Measurements from ENCODE around the gene PLXDC2.
"Not testable (repeated sequence)": the region's sequence is repeated elsewhere in the genome, so short reads cannot be mapped to it uniquely, and the experiment has no call there.

The PLXDC2 gene

DNA sequence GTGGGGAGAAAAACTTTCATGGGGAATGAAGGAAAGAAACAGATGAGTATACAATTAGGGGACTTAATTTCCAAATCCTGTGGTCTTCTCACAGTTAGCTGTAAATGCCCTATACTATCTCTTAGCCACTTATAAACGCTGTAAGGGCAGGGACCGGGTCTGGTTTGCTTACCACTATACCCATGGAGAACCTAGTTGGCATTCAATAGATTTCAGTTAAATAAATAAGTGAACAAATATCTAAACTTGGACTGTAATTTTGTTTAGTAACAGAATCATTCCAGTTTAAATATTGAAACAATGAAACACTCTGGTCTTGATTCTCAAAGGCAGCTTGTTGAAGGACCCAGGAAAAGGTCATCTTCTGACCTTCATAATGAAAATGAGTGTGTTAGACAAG is 158.3 kb downstream of the PLXDC2 start:
- Histone ChIP-seq H3K36me3 (ENCODE audit: control insufficient read depth, insufficient read depth, low read length) (no peaks in the 10 kb centered on the region), H3K4me1 (ENCODE audit: control insufficient read depth, insufficient read depth, low read length) (peaks cover under 1% of the 10 kb centered on the region), H3K27me3 (ENCODE audit: control insufficient read depth, insufficient read depth, low read length) (no peaks in the 10 kb centered on the region), H3K9ac (ENCODE audit: low read depth, low read length) (no peak overlapping the region), H3K9me3 (ENCODE audit: control insufficient read depth, insufficient read depth, low read length) (no peaks in the 10 kb centered on the region), H3K4me3 (ENCODE audit: low read depth, low read length) (no peak overlapping the region)

DNA sequence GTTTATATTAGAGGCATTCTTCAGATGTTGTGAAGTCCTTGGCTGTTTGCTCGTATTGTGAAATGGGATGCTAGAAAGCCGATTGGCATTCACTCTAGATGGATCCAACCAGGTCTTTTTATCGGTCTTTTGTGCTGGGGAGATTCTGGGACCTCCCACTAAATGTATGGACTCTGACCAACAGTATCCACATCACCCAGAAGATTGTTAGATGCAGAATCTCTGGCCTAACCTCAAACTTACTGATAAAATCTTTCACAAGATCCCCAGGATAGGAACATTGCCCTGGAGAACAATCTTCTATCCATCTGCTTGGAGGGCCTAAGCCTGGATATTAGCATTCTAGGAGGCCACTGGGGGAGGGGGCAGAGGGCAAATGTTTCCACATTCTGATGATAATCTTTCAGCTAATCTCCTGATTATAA is 160.9 kb downstream of the PLXDC2 start:
- Histone ChIP-seq H3K4me1 (ENCODE audit: control insufficient read depth, insufficient read depth, low read length) (peaks cover 4% of the 10 kb centered on the region), H3K4me3 (ENCODE audit: low read depth, low read length) (no peak overlapping the region), H3K9ac (ENCODE audit: low read depth, low read length) (no peak overlapping the region), H3K36me3 (ENCODE audit: control insufficient read depth, insufficient read depth, low read length) (no peaks in the 10 kb centered on the region), H3K27me3 (ENCODE audit: control insufficient read depth, insufficient read depth, low read length) (no peaks in the 10 kb centered on the region), H3K9me3 (ENCODE audit: control insufficient read depth, insufficient read depth, low read length) (no peaks in the 10 kb centered on the region)

DNA sequence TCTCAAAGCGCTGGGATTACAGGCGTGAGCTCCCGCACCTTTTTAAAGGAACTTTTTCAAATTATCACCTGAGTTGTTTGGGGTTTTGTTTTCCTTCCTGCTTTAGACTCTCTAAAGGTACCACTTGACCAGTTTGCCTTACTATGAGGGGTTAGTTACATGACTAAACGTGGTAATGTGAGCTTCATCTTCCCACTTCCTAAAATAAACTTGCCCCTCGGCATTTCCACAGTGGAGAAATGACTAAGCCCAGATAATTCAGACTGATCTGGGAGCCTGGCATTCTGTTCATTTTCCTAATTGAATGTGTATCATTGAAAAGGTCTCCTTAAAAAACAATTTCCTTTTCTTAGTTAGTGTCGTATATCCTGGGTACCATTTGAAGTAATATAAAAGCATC is 163.4 kb downstream of the PLXDC2 start:
- Histone ChIP-seq H3K4me3 (ENCODE audit: low read depth, low read length) (no peak overlapping the region), H3K36me3 (ENCODE audit: control insufficient read depth, insufficient read depth, low read length) (no peaks in the 10 kb centered on the region), H3K9ac (ENCODE audit: low read depth, low read length) (no peak overlapping the region), H3K4me1 (ENCODE audit: control insufficient read depth, insufficient read depth, low read length) (peaks cover 13% of the 10 kb centered on the region), H3K9me3 (ENCODE audit: control insufficient read depth, insufficient read depth, low read length) (no peaks in the 10 kb centered on the region), H3K27me3 (ENCODE audit: control insufficient read depth, insufficient read depth, low read length) (no peaks in the 10 kb centered on the region)

DNA sequence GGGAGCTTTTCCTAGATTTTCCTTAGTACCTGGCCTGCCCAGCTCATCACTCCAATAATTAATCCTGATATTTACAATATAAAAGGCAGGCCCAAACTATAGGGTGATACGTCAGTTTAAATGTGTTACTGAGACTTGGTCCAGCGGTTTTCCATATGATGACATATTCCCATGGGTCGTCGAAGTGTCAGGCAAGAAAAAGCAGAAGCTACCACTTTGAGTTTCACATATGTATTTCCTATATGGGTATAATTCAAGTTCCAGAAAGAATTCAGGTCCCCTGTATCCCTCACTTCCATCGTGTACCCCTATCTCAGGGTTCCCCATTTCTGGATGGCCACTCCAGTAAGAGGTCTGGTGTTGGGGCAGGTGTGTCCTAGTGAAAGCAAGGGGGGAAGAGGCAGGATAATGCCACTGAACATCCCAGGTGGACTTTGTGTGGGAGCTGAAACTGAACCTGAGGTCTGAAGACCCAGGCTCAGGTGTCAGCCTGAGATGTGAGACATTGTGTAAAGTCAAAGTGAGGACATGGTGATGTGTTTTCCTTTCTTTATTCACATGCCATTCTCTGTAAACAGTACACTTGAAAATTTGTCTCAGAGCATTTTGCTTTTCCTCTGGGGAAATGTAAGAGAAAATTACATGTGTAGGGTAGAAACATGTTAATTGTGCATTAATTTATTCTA is 167.8 kb downstream of the PLXDC2 start:
- Histone ChIP-seq H3K4me1 (ENCODE audit: control insufficient read depth, insufficient read depth, low read length) (peaks cover 33% of the 10 kb centered on the region), H3K9me3 (ENCODE audit: control insufficient read depth, insufficient read depth, low read length) (no peaks in the 10 kb centered on the region), H3K9ac (ENCODE audit: low read depth, low read length) (no peak overlapping the region), H3K27me3 (ENCODE audit: control insufficient read depth, insufficient read depth, low read length) (no peaks in the 10 kb centered on the region), H3K4me3 (ENCODE audit: low read depth, low read length) (no peak overlapping the region), H3K36me3 (ENCODE audit: control insufficient read depth, insufficient read depth, low read length) (no peaks in the 10 kb centered on the region)

DNA sequence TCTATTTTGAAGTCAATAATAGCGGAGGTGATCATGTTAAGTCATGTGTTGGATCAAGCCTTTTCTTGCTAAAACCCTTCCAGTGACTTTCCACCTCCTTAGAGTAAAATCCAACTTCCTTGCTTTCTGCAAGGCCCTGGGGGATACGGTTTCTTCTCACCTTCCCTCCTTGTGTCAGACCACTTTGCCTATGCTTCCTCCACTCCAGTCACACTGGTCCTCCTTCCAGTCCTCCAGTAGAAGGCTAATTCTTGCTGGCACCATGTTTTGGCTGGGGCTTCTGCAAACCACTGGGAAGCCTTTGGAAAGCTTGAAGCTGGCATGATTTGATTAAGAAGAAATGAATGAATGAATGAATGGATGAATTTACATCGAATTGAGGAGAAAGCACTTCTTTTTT is 169.5 kb downstream of the PLXDC2 start:
- Histone ChIP-seq H3K9ac (ENCODE audit: low read depth, low read length) (no peak overlapping the region), H3K4me1 (ENCODE audit: control insufficient read depth, insufficient read depth, low read length) (peaks cover 29% of the 10 kb centered on the region), H3K36me3 (ENCODE audit: control insufficient read depth, insufficient read depth, low read length) (no peaks in the 10 kb centered on the region), H3K27me3 (ENCODE audit: control insufficient read depth, insufficient read depth, low read length) (no peaks in the 10 kb centered on the region), H3K4me3 (ENCODE audit: low read depth, low read length) (no peak overlapping the region), H3K9me3 (ENCODE audit: control insufficient read depth, insufficient read depth, low read length) (no peaks in the 10 kb centered on the region)

DNA sequence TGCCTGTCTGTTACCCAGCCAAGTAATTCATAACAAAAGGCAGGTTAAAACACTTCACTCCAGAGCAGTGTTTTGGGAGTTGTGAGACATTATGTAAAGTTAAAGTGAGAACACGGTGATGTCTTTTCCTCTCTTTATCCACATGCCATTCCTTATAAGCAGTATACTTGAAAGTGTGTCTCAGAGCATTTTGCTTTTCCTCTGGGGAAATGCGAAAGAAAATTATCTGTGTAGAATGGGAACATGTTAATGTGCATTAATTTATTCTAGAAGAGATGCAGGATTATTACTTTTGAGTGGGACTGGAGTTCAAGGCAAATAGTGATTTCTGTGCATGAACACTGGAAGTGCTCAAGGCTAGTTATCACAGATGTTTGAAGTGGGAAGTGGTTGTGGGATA is 170.4 kb downstream of the PLXDC2 start:
- H3K4me1 ChIP-seq (ENCODE audit: control insufficient read depth, insufficient read depth, low read length): peaks cover 29% of the 10 kb centered on the region
- no peaks in the 10 kb centered on the region for H3K27me3 ChIP-seq (ENCODE audit: control insufficient read depth, insufficient read depth, low read length)
- no peak overlapping the region for H3K9ac ChIP-seq (ENCODE audit: low read depth, low read length)
- no peak overlapping the region for H3K4me3 ChIP-seq (ENCODE audit: low read depth, low read length)
- H3K36me3 ChIP-seq (ENCODE audit: control insufficient read depth, insufficient read depth, low read length): no peaks in the 10 kb centered on the region
- H3K9me3 ChIP-seq (ENCODE audit: control insufficient read depth, insufficient read depth, low read length): no peaks in the 10 kb centered on the region

DNA sequence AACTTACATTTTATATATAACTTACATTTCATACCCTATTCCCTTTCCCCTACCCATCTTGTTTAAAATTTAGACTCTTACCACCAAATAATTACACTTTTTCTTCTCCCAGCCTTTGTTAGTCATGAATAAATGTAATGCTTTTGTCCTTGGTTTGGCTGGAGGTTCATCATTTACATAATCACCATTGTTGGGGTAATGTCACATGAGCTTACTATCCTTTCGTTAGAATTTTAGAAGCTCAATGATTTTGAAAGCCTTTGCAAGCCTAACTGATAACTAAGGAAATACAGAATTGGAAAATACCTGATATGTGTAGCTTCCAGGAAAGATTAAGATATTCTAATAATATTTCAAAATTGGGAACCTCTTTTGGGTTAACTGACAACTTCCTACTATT is 171.7 kb downstream of the PLXDC2 start:
- peaks cover 29% of the 10 kb centered on the region for H3K4me1 ChIP-seq (ENCODE audit: control insufficient read depth, insufficient read depth, low read length)
- H3K4me3 ChIP-seq (ENCODE audit: low read depth, low read length): no peak overlapping the region
- H3K36me3 ChIP-seq (ENCODE audit: control insufficient read depth, insufficient read depth, low read length): no peaks in the 10 kb centered on the region
- no peak overlapping the region for H3K9ac ChIP-seq (ENCODE audit: low read depth, low read length)
- no peaks in the 10 kb centered on the region for H3K9me3 ChIP-seq (ENCODE audit: control insufficient read depth, insufficient read depth, low read length)
- H3K27me3 ChIP-seq (ENCODE audit: control insufficient read depth, insufficient read depth, low read length): no peaks in the 10 kb centered on the region

DNA sequence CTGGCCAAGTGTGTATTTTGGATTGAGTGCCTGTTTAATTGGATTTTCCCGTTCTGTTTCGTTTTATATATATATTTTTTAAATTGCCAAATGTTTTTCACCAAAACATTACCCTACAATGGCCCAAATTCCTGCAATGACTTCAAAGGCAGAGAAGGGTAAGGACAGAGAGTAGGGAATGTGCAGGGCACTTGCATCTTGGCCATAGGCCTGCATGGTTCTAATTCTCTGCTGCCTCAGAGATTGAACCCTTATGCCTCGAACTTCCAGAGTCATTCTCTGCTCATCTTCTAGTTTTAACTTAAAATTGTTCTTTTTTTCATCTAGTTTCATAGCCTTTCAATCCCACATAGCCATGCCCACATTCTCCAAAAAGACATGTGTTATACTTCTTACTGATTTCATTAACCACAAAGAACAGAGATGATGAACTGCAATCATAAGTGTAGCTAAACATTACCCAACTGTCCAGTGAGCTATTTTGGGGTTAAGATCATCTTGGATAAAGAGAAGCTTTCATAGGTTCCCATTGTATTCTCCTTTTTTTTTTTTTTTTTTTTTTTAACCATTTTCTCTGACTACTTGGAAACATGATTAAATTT is 177.6 kb downstream of the PLXDC2 start:
- Histone ChIP-seq H3K4me3 (ENCODE audit: low read depth, low read length) (no peak overlapping the region), H3K4me1 (ENCODE audit: control insufficient read depth, insufficient read depth, low read length) (no peaks in the 10 kb centered on the region), H3K9me3 (ENCODE audit: control insufficient read depth, insufficient read depth, low read length) (no peaks in the 10 kb centered on the region), H3K36me3 (ENCODE audit: control insufficient read depth, insufficient read depth, low read length) (no peaks in the 10 kb centered on the region), H3K9ac (ENCODE audit: low read depth, low read length) (no peak overlapping the region), H3K27me3 (ENCODE audit: control insufficient read depth, insufficient read depth, low read length) (no peaks in the 10 kb centered on the region)

DNA sequence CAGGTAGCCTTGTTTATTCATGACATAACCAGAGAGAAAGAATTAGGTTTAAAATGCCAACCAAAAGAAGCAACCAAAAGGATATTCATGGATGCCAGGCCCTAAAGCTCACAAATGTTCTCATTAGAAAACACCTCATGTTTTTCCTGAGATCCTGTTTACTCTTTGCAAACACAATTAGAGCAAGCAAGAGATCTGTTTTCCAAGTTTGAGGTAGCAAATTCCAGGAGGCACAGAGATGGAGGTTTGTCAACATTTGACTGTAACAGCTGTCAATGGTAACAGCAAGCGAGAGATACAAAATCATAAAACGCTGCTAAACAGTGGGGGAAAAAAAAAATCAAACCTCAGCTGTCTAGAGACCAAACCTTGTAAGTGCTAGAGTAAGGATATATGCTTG is 182.2 kb downstream of the PLXDC2 start:
- no peaks in the 10 kb centered on the region for H3K27me3 ChIP-seq (ENCODE audit: control insufficient read depth, insufficient read depth, low read length)
- H3K4me3 ChIP-seq (ENCODE audit: low read depth, low read length): no peak overlapping the region
- H3K9me3 ChIP-seq (ENCODE audit: control insufficient read depth, insufficient read depth, low read length): no peaks in the 10 kb centered on the region
- H3K4me1 ChIP-seq (ENCODE audit: control insufficient read depth, insufficient read depth, low read length): no peaks in the 10 kb centered on the region
- H3K9ac ChIP-seq (ENCODE audit: low read depth, low read length): no peak overlapping the region
- no peaks in the 10 kb centered on the region for H3K36me3 ChIP-seq (ENCODE audit: control insufficient read depth, insufficient read depth, low read length)

DNA sequence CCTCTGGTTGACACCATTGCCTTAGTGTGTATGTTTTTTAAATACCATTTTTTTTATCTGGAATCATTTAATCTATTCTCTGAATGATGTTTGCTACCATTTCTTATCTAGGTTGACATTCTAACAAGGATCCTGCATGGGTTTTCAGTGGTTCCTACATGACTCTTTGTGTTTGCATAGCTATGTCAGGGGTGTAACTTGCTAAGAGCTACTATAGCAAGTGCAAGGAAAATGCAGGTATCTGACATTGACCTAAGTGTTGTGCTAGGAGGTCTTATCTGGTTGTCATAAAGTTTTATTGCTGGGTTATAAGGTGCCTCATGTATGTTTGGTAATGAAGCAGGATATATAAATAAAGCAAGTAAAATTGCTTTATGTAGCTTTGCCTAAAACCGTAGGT is 183.2 kb downstream of the PLXDC2 start:
- peaks cover 2% of the 10 kb centered on the region for H3K4me1 ChIP-seq (ENCODE audit: control insufficient read depth, insufficient read depth, low read length)
- no peaks in the 10 kb centered on the region for H3K9me3 ChIP-seq (ENCODE audit: control insufficient read depth, insufficient read depth, low read length)
- H3K27me3 ChIP-seq (ENCODE audit: control insufficient read depth, insufficient read depth, low read length): no peaks in the 10 kb centered on the region
- no peak overlapping the region for H3K4me3 ChIP-seq (ENCODE audit: low read depth, low read length)
- no peak overlapping the region for H3K9ac ChIP-seq (ENCODE audit: low read depth, low read length)
- no peaks in the 10 kb centered on the region for H3K36me3 ChIP-seq (ENCODE audit: control insufficient read depth, insufficient read depth, low read length)

DNA sequence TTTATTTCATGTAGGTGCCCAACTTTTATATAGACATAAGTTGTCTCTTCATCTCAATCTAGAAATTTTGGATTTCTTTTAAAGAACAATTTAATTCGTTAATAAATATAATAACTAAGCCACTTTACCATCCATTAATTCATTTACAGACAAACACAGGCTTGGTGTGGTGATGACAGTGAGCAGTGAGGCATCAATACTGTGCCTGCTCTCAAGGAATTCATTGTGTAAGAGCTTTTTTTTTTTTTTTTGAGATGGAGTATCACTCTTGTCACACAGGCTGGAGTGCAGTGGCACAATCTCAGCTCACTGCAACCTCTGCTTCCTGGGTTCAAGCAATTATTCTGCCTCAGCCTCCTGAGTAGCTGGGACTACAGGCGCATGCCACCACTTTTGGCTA is 185.8 kb downstream of the PLXDC2 start:
- H3K4me3 ChIP-seq (ENCODE audit: low read depth, low read length); H3K36me3 ChIP-seq (ENCODE audit: control insufficient read depth, insufficient read depth, low read length); H3K27me3 ChIP-seq (ENCODE audit: control insufficient read depth, insufficient read depth, low read length); H3K4me1 ChIP-seq (ENCODE audit: control insufficient read depth, insufficient read depth, low read length); H3K9ac ChIP-seq (ENCODE audit: low read depth, low read length); H3K9me3 ChIP-seq (ENCODE audit: control insufficient read depth, insufficient read depth, low read length): not testable (repeated sequence)

DNA sequence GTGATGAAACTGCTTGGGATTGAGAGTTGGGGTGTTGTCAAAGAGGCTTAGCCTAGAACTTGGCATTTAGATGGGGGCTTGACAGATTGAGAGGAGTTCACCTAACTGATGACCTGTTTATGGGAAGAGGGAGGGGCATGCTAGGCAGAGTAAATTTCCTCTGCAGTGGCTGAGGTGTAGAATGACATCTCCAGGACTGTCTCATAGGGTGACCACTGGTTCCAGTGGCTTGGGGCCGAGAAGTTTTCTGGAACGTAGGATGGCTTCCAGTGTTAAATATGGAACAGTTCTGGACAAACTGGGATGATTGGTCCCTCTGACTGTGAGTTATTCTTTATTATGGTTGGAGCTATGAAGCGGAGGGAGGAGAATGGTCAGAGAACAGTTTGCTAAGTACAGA is 186.4 kb downstream of the PLXDC2 start:
- Histone ChIP-seq H3K36me3 (ENCODE audit: control insufficient read depth, insufficient read depth, low read length) (no peaks in the 10 kb centered on the region), H3K4me3 (ENCODE audit: low read depth, low read length) (no peak overlapping the region), H3K9me3 (ENCODE audit: control insufficient read depth, insufficient read depth, low read length) (no peaks in the 10 kb centered on the region), H3K4me1 (ENCODE audit: control insufficient read depth, insufficient read depth, low read length) (peaks cover 8% of the 10 kb centered on the region), H3K9ac (ENCODE audit: low read depth, low read length) (no peak overlapping the region), H3K27me3 (ENCODE audit: control insufficient read depth, insufficient read depth, low read length) (no peaks in the 10 kb centered on the region)

Data from iPS-15b (cell line).